HCT116 (cell line): ENCODE data around the gene CTCFL.

Source experiments
- CTCF ChIP-seq, 3 experiments: fragments of 200-600 bp in 1 of 3; sonication (generic) in 1 of 3; IDR thresholded peaks in 2 of 3; conservative IDR thresholded peaks in 1 of 3; 2 replicates each; pipeline ENCODE4 v1.5.1; 2012 to 2017; ENCODE audit warnings: low read depth in 2 of 3, low read length in 2 of 3, antibody characterized with exemption in 1 of 3, borderline replicate concordance in 1 of 3, control low read depth in 1 of 3, mild to moderate bottlenecking in 1 of 3, mixed read lengths in 1 of 3, mixed run types in 1 of 3, moderate library complexity in 1 of 3; ENCODE audit not compliant: insufficient read depth in 1 of 3
- EGR1 ChIP-seq: IDR thresholded peaks from 2 replicates; pipeline ENCODE4 v1.6.1; 2012; ENCODE audit warnings: low read depth
- EZH2 ChIP-seq: fragments of 200-600 bp; sonication (generic); IDR thresholded peaks from 2 replicates; pipeline ENCODE4 v1.6.1; 2017; ENCODE audit warnings: antibody characterized with exemption, mixed run types
- MAX ChIP-seq: IDR thresholded peaks from 2 replicates; pipeline ENCODE4 v1.6.1; 2012
- POLR2A ChIP-seq: IDR thresholded peaks from 2 replicates; pipeline ENCODE4 v1.7.0; 2011; ENCODE audit warnings: borderline replicate concordance; ENCODE audit not compliant: insufficient read depth, insufficient read length; ENCODE audit errors: extremely low read depth
- POLR2AphosphoS5 ChIP-seq: IDR thresholded peaks from 2 replicates; pipeline ENCODE4 v1.6.1; 2011; ENCODE audit warnings: mild to moderate bottlenecking, low read depth, low read length, moderate library complexity
- RAD21 ChIP-seq: IDR thresholded peaks from 2 replicates; pipeline ENCODE4 v1.6.1; 2012; ENCODE audit warnings: low read depth, mild to moderate bottlenecking
- SIN3A ChIP-seq: IDR thresholded peaks from 2 replicates; pipeline ENCODE4 v1.6.1; 2012; ENCODE audit warnings: low read depth
- TCF7L2 ChIP-seq: IDR thresholded peaks from 2 replicates; pipeline ENCODE4 v1.7.0; 2011; ENCODE audit warnings: borderline replicate concordance, inconsistent platforms; ENCODE audit not compliant: insufficient read depth, insufficient read length; ENCODE audit errors: extremely low read depth
- YY1 ChIP-seq: IDR thresholded peaks from 2 replicates; pipeline ENCODE4 v1.6.1; 2011; ENCODE audit warnings: low read length, low read depth, moderate library complexity, mild to moderate bottlenecking; ENCODE audit not compliant: insufficient replicate concordance; ENCODE audit errors: extremely low read depth
- ZBTB33 ChIP-seq: IDR thresholded peaks from 2 replicates; pipeline ENCODE4 v1.6.1; 2011; ENCODE audit warnings: mild to moderate bottlenecking, low read length, moderate library complexity; ENCODE audit not compliant: insufficient replicate concordance; ENCODE audit errors: extremely low read depth
- TF ChIP-seq, protein P1 (sequence below): IDR thresholded peaks from 2 replicates; pipeline ENCODE4 v1.6.1; 2012; ENCODE audit warnings: low read depth

DNA sequence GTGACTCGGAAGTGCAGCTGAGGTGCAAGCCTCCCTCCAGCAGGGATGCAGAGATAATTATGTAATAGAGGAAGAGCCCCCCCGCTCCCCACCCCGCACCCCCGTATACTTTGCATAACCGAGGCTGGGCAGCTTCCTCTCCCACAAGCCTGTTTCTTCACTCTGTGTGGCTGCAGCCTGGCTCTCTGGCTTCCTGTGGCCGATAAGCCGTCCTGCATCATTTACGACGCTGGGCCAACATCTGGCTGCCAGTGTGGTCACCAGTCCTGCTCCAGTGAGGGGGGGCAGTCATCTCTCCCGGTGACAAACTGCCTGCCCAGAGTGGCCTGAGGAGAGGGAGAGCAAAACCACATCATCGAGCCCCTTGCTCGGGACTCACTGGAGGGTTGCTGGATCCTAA lies 74.5 kb downstream of the CTCFL start:
- no peak for TF ChIP-seq SIN3A
- no peak for TF ChIP-seq POLR2AphosphoS5
- no peak for TF ChIP-seq CTCF (IDR thresholded peaks at IDR 0.05 in 2 of 3, conservative IDR thresholded peaks at IDR 0.05 in 1 of 3; ENCODE audit: borderline replicate concordance in 1 of 3, insufficient read depth in 1 of 3, low read depth in 2 of 3, low read length in 2 of 3)
- no peak for TF ChIP-seq EZH2
- TF ChIP-seq POLR2A: no peak
- TF ChIP-seq RAD21: no peak
- TF ChIP-seq YY1: no peak
- TF ChIP-seq ZBTB33: no peak
- TF ChIP-seq, protein P1, sequence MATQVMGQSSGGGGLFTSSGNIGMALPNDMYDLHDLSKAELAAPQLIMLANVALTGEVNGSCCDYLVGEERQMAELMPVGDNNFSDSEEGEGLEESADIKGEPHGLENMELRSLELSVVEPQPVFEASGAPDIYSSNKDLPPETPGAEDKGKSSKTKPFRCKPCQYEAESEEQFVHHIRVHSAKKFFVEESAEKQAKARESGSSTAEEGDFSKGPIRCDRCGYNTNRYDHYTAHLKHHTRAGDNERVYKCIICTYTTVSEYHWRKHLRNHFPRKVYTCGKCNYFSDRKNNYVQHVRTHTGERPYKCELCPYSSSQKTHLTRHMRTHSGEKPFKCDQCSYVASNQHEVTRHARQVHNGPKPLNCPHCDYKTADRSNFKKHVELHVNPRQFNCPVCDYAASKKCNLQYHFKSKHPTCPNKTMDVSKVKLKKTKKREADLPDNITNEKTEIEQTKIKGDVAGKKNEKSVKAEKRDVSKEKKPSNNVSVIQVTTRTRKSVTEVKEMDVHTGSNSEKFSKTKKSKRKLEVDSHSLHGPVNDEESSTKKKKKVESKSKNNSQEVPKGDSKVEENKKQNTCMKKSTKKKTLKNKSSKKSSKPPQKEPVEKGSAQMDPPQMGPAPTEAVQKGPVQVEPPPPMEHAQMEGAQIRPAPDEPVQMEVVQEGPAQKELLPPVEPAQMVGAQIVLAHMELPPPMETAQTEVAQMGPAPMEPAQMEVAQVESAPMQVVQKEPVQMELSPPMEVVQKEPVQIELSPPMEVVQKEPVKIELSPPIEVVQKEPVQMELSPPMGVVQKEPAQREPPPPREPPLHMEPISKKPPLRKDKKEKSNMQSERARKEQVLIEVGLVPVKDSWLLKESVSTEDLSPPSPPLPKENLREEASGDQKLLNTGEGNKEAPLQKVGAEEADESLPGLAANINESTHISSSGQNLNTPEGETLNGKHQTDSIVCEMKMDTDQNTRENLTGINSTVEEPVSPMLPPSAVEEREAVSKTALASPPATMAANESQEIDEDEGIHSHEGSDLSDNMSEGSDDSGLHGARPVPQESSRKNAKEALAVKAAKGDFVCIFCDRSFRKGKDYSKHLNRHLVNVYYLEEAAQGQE: no peak
- no peak for TF ChIP-seq TCF7L2
- TF ChIP-seq EGR1: no peak
- TF ChIP-seq MAX: no peak
